ENCODE results near the gene DUSP1.

The DUSP1 gene

GRCh38 chr5:172762214-172763119 is 8.5 kb downstream of the DUSP1 start:
- no peak for DNase-seq

DNA sequence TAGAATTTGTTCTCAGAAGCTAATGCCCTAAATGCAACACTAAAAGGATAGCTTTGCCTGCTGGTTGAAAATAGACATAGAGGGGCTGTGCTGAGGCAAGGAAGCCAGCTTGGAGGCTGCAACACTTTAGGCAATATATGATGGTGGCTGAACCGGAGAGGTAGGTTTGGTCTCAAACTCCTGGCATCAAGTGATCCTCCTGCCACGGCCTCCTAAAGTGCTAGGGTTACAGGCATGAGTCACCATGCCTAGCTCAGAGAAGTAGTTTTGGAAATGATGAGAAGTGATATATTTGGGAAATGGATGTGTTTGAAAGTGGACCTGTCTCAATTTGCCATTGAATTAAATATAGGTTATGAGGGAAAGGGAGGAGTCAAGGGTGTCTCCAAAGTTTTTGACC is 10.0 kb downstream of the DUSP1 start:
- no peak for DNase-seq

- DNase-seq = no peak
Observed at GRCh38 chr5:172760136-172760535, 10.9 kb downstream of the DUSP1 start.

- DNase-seq = no peak
Observed at GRCh38 chr5:172758834-172759149, 12.2 kb downstream of the DUSP1 start.

GRCh38 chr5:172758077-172758833 is 12.7 kb downstream of the DUSP1 start:
- DNase-seq = no peak

GRCh38 chr5:172757394-172758010 is 13.5 kb downstream of the DUSP1 start:
- DNase-seq = no peak

GRCh38 chr5:172756764-172757393 is 14.1 kb downstream of the DUSP1 start:
- no peak for DNase-seq

DNA sequence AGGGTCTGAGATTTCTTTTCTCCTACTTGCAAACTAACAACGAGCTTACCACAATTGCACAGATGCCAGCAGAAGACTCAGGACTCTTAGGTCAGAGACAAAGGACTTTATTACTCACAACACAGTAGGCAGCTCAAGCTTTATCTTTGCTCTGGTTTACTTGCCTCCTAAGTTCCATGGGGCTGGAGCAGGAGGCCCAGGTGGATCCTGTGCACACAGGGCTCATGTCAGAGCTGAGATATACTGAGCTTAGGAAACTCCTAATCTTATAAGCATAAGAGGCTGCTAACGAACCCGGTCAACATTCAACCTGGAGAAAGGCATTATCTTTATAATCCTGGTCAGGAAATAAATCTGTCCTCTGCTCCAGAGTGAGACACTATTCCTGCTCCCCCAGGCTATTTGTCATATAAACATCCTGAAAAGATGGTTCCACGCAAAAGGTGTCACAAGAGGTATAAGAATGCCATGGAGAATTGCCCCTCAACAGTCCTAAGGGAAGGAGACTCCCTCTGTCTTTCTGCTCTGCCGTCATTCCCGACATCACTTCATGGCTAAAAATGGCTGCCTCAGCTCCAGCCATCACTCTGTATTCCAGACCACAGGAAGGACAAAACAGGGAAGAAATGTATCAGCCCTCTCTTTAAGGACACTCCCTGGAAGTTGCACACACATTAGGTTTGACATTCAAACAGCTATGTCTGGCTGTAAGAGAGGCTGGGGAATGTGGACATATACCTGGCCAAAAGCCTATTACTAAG is 16.2 kb downstream of the DUSP1 start:
- DNase-seq = no peak

- DNase-seq = no peak
Observed at GRCh38 chr5:172753101-172753500, 17.9 kb downstream of the DUSP1 start.

DNA sequence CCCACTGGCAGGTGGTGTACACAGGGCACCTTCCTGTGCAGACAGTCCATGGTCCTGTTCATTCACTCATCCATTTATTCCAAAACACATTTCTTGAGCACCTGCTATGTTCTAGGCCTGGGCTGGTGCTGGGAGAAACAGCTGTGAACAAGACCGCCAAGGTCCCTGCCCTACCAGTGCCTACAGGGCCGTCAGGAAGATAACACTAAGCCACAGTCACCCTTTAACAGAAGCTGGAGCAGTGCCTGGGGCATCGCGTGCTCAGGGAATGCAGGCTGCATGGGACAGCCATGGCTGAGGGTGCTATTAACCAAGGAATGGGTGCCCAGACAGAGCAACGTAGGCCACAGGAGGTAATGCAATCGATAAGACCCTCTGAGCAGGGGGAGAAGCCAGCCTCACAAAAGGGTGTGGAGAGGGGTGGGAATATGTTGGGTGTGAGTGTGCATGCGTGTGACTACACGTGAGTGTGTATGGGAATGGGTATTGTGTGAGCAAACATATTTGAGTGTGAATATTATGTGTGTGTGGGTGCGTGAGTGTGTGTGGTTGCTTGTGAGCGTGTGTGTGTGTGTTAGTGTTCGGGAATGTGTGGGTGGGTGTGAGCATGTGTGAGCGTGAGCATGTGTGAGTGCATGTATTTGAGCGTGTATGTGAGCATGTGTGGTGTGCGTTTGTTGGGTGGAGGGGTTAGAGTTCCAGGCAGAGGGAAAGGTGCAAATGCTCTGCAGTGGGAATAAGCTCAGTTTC is 19.1 kb downstream of the DUSP1 start:
- no peak for DNase-seq

DNA sequence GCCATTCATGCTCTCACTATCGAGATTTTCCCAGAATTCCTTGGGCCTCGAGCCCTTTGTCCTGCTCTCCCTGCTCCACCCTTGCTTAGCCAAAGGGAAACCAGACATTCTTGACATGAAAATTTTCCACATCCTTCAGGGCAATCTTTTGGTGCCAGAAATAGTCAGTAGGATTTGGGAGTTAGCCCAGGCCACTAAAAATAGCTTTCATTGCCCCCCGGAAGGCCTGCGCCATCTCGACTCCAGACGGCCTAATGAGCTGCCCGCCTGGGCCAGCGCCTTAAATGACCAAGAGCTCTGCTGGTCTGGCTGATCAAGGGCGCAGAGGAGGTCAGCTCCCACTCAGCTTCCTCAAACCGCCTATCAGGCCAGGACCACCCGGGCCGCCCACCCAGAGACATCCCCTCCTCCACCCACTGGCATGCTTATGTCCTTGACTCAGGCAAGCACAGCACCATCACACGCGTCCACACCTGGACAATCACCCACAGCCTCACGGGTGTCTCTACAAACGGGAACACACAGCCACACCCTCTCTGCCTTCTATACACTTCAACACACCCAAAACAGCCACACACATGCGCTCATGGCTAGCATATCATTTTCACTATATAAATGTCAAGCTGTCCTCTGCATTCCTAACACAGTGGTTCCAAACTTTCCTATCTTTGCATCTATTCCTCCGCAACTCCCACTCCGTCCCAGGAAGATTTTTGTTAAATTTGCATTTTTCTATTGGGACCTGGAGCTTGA is 20.9 kb downstream of the DUSP1 start:
- no peak for DNase-seq

- no peak for DNase-seq
Observed at GRCh38 chr5:172749076-172749475, 21.9 kb downstream of the DUSP1 start.

DNA sequence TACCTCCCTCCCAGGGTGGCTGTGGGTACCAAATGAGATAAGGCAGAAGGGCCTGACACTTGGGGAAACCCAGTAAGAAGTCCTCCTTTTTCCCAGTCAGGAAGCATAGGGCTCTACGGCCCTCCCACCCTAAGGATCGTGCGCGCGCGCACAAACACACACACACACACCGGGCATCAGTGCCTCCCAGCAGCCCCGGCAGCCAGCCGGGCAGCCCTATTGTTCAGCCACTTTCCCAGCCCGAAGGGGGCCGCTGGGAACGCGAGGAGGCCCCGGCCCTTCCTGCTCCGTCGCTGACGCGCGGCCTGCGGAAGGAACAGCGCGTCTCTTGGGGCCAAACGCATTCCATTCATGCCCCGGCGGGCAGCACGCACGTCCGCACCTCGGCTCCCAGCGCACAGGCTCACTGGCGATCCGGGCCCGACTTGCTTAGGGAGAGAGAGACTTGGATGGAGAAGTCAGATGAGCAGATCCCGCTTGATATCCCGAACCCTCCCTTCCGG is 22.6 kb downstream of the DUSP1 start:
- no peak for DNase-seq

GRCh38 chr5:172747471-172747870 is 23.5 kb downstream of the DUSP1 start:
- DNase-seq = no peak

DNA sequence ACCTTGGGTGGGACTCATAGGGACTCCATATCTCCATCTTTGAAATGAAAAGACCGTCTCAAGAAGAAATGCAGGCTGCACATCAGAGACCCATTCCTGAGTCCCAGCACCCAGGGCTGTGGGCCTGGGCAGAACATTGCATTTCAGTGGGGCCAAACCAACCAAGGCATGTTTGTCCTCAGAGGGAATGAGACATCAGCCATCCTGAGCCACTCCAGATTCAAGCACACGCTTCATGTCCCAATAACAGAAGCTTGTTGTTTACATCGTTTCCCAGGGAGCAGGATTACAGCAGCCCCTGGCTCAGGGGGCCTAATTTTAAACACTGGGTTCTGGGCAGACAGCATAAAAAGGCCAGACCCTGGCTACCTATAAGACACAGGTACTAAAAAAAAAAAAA is 24.3 kb downstream of the DUSP1 start:
- DNase-seq = no peak

DNA sequence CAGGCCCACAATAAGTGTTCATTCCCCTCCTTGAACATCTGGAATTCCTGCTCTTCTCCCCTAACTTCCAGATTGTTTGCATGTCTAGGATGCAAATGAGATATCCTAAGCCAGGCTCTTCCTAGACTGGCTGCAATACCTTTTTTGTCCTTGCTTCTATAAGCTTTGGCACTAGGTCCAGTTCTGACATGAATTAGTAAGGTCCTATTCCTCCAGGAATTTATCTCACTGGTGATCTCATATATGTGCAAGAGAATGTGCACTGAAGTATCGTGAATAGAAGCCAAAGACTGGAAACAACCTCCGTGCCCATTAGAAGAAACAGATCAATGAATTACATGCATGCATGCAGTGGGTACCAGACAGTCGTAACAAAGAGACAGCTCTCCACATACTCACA is 25.2 kb downstream of the DUSP1 start:
- DNase-seq = no peak

- DNase-seq = no peak
Observed at GRCh38 chr5:172745406-172745805, 25.6 kb downstream of the DUSP1 start.

- no peak for DNase-seq
Observed at GRCh38 chr5:172744123-172745104, 26.6 kb downstream of the DUSP1 start.

DNA sequence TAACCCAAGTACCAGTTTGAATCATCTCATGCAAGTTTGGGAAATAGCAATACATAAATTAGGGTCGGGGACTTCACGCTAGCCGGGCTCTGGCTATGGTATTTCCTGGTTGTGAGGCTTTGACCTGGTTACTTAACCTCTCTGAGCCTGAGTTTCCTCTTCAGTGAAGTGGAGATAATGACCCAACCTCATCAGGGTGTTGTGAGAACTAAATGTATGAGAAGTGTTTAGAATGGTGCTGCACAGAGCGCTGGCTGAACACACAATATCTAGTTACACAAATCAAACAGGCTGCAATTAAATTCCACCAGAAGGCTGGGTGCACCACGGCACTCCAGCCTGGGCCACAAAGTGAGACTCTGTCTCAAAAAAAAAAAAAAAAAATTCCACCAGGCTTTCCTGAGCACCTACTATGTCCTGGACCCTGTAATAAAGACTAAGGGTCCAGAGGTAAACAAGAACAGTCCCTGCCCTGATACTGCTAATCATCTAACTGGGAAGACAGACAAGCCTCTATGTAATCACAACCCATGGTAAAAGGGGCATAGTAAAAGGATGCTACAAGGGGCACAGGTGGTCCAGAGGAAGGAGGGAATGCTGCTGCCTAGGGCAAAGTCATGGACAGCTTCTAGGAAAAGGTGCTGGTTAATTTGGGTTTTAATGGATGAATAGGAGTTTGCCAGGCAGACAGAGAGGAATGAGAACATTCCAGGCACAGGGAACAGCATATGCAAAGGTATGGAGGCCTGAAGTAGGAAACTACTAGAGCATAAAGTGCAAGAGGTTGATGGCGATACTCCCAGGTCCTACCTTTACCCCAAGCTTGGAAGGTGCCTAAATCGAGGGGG is 27.7 kb downstream of the DUSP1 start:
- DNase-seq = no peak

All from activated effector memory CD4-positive, alpha-beta T cell treated with Interleukin-2 at 50 U/mL for 16 hours (primary cell).